ENCODE results near the gene RBMS1.

DNA sequence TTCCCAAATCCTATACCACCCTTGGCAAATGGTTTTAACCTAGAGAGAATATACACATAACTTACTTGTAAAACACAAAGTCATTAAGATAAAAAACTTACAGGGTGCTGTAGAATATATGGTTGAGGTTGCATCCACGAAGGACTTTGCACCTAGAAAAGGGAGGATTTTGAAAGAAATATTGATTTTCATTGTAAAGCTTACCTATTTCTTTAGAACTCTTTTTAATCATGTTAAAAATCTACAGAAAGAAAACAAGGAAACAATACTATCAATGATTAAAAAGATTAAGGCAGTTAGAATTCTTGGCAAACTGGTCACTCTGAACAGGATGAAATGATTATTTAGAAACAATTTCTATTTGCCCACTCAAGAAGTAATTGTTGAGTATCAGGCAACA lies 212.4 kb downstream of the RBMS1 start:
- TF ChIP-seq, protein P1, sequence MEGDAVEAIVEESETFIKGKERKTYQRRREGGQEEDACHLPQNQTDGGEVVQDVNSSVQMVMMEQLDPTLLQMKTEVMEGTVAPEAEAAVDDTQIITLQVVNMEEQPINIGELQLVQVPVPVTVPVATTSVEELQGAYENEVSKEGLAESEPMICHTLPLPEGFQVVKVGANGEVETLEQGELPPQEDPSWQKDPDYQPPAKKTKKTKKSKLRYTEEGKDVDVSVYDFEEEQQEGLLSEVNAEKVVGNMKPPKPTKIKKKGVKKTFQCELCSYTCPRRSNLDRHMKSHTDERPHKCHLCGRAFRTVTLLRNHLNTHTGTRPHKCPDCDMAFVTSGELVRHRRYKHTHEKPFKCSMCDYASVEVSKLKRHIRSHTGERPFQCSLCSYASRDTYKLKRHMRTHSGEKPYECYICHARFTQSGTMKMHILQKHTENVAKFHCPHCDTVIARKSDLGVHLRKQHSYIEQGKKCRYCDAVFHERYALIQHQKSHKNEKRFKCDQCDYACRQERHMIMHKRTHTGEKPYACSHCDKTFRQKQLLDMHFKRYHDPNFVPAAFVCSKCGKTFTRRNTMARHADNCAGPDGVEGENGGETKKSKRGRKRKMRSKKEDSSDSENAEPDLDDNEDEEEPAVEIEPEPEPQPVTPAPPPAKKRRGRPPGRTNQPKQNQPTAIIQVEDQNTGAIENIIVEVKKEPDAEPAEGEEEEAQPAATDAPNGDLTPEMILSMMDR (IDR thresholded peaks at IDR 0.05; ENCODE audit: low read depth, low read length, poor library complexity, severe bottlenecking), result no peak
- TF ChIP-seq EZH2phosphoT487 (IDR thresholded peaks at IDR 0.05; ENCODE audit: borderline replicate concordance, low read length), result no peak

All from DOHH2 (cell line).